Measurements from ENCODE around the gene PHLDB3. TPM values are rescaled to one million over a fixed set of nuclear protein-coding genes. Genes with fewer than 3 reads are reported as not detected.

The PHLDB3 gene
- total RNA-seq, 1 donor from 2014 or later = 23.9 TPM

GRCh38 chr19:43468354-43469159 lies 36.0 kb downstream of the PHLDB3 start:
- DNase-seq (ENCODE audit: low read depth in 2 of 2) = peak in 1 of 2 donors; percentile 11

- peak in 1 of 2 donors; percentile 72 for DNase-seq (ENCODE audit: low read depth in 2 of 2)
These were observed 36.8 kb downstream of the PHLDB3 start for GRCh38 chr19:43467730-43468129.

- DNase-seq (ENCODE audit: low read depth in 2 of 2) = peak in 1 of 2 donors; percentile 66
These were observed 37.3 kb downstream of the PHLDB3 start for GRCh38 chr19:43467276-43467675.

- DNase-seq (ENCODE audit: low read depth in 2 of 2) = no peak
These were observed 37.8 kb downstream of the PHLDB3 start for GRCh38 chr19:43466793-43467192.

- no peak for DNase-seq (ENCODE audit: low read depth in 2 of 2)
These were observed 39.0 kb downstream of the PHLDB3 start, which contains the start of gene LYPD3 for GRCh38 chr19:43465468-43466120. TSS of gene LYPD3 (minus strand) at chr19:43465608. CDS start at chr19:43465571, 37 bp downstream.

- no peak for DNase-seq (ENCODE audit: low read depth in 2 of 2)
These were observed 40.3 kb downstream of the PHLDB3 start for GRCh38 chr19:43464134-43464775.

- DNase-seq (ENCODE audit: low read depth in 2 of 2) = peak; percentile 92 to 94
These were observed 41.0 kb downstream of the PHLDB3 start for GRCh38 chr19:43463381-43464133.

GRCh38 chr19:43462785-43463380 lies 41.7 kb downstream of the PHLDB3 start:
- no peak for DNase-seq (ENCODE audit: low read depth in 2 of 2)

GRCh38 chr19:43462383-43462782 lies 42.2 kb downstream of the PHLDB3 start:
- DNase-seq (ENCODE audit: low read depth in 2 of 2) = no peak

- no peak for DNase-seq (ENCODE audit: low read depth in 2 of 2)
These were observed 43.2 kb downstream of the PHLDB3 start for GRCh38 chr19:43461303-43461702.

- DNase-seq (ENCODE audit: low read depth in 2 of 2) = no peak
These were observed 44.1 kb downstream of the PHLDB3 start for GRCh38 chr19:43460362-43461016.

- no peak for DNase-seq (ENCODE audit: low read depth in 2 of 2)
These were observed 46.7 kb downstream of the PHLDB3 start for GRCh38 chr19:43457809-43458208.

GRCh38 chr19:43455321-43456113 lies 49.0 kb downstream of the PHLDB3 start:
- DNase-seq (ENCODE audit: low read depth in 2 of 2) = no peak

- DNase-seq (ENCODE audit: low read depth in 2 of 2) = no peak
These were observed 50.5 kb downstream of the PHLDB3 start for GRCh38 chr19:43454031-43454430.

GRCh38 chr19:43452582-43452981 lies 52.0 kb downstream of the PHLDB3 start:
- no peak for DNase-seq (ENCODE audit: low read depth in 2 of 2)

- DNase-seq (ENCODE audit: low read depth in 2 of 2) = no peak
These were observed 54.0 kb downstream of the PHLDB3 start for GRCh38 chr19:43450545-43450997.

GRCh38 chr19:43447655-43448054 lies 56.9 kb downstream of the PHLDB3 start:
- no peak for DNase-seq (ENCODE audit: low read depth in 2 of 2)

GRCh38 chr19:43446746-43447489 lies 57.6 kb downstream of the PHLDB3 start:
- peak; percentile 60 to 71 for DNase-seq (ENCODE audit: low read depth in 2 of 2)

- no peak for DNase-seq (ENCODE audit: low read depth in 2 of 2)
These were observed 59.1 kb downstream of the PHLDB3 start for GRCh38 chr19:43445426-43445825.
